ENCODE measurements around the gene ADAMTS6. TPM values are rescaled to one million over a fixed set of nuclear protein-coding genes. Genes with fewer than 3 reads are reported as not detected.
A peak's percentile ranks its signal among the peaks of the same experiment; 100 is the strongest.
"Not testable (repeated sequence)": the region's sequence is repeated elsewhere in the genome, so short reads cannot be mapped to it uniquely, and the experiment has no call there.

ADAMTS6 gene
- total RNA-seq, 1 donor: 95.9 TPM

DNA sequence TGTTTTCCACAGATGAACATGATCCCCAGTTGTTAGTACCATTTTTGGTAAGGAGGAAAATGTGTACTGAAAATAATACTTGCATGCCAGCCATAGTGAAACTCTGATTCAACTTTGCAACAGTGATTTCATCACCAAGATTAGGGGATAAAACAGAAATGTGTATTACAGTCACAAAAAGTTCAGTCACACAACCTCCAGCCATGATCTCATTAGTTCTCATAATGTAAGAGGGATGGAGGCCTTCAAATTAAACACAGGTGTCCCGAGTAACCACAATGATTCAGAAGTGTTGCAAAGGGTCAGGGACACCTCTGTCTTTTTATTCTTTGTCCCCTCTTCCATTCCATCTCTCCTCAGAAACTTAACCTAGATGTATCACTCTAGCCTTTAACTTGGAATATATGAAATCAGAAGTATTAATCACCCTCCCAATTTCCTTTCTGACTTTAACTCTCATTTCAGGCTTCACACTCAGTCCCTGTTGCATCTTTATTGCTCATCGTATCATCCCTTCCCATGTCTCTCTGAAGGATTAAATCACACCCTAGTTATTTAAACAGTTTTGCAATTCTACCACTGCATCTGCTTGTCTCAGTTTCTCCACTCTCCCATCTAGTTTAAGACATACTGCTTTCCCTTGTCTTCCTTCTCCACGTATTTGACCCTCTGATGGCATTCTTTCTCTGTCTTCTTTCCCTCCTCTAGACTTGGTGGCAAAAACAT is 291.2 kb downstream of the ADAMTS6 start:
- TF ChIP-seq, protein P1, sequence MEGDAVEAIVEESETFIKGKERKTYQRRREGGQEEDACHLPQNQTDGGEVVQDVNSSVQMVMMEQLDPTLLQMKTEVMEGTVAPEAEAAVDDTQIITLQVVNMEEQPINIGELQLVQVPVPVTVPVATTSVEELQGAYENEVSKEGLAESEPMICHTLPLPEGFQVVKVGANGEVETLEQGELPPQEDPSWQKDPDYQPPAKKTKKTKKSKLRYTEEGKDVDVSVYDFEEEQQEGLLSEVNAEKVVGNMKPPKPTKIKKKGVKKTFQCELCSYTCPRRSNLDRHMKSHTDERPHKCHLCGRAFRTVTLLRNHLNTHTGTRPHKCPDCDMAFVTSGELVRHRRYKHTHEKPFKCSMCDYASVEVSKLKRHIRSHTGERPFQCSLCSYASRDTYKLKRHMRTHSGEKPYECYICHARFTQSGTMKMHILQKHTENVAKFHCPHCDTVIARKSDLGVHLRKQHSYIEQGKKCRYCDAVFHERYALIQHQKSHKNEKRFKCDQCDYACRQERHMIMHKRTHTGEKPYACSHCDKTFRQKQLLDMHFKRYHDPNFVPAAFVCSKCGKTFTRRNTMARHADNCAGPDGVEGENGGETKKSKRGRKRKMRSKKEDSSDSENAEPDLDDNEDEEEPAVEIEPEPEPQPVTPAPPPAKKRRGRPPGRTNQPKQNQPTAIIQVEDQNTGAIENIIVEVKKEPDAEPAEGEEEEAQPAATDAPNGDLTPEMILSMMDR (IDR thresholded peaks at IDR 0.05; ENCODE audit: insufficient read depth, low read depth, low read length): no peak
- DNase-seq (ENCODE audit: low read depth): peak; percentile 93
- H3K4me3 ChIP-seq (ENCODE audit: low read depth, low read length): no peak overlapping the region

- DNase-seq (ENCODE audit: low read depth): no peak
- no peak overlapping the region for H3K4me3 ChIP-seq (ENCODE audit: low read depth, low read length)
- TF ChIP-seq, protein P1 (IDR thresholded peaks at IDR 0.05; ENCODE audit: insufficient read depth, low read depth, low read length): no peak
Observed at GRCh38 chr5:65186646-65187227, 295.0 kb downstream of the ADAMTS6 start.

DNA sequence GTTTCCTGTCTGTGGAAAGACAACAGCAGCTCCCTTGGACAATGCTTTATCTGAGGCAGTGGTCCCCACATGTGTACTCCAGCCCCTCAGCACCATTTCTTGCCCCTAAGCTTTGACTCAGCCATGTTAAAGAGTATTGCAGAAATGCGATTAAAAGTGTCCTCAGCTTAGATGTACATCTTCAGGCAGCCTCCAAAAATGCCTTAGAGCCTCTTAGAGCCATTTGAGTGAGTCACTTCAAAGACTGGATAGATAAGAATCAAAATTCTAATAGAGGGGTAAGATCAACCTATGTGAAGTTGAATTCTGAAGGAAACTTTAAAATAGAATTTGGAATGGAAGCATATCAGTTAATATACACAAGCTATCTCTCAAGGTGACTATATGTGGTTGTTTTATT is 296.3 kb downstream of the ADAMTS6 start:
- H3K4me3 ChIP-seq (ENCODE audit: low read depth, low read length): no peak overlapping the region
- TF ChIP-seq, protein P1 (IDR thresholded peaks at IDR 0.05; ENCODE audit: insufficient read depth, low read depth, low read length): no peak
- DNase-seq (ENCODE audit: low read depth): no peak

DNA sequence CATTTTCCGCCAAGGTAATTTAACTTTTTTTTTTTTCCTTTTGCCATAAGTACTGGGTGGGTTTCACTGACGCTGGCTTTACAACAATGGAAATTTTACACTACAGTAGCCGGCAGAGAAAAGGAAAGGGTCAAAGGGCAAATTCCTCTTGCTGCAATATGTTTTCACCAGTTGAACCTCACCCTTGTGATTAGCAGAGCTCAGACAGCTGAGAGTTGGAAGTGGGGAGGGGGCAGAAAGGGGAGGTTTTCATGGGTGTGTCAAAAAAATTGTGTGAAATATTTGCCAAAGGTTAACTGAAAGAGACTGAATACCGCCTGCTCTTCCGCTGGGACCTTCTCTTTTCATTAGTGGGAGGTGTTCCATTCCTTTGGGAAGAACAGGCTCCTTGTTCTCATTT is 296.9 kb downstream of the ADAMTS6 start:
- TF ChIP-seq, protein P1 (IDR thresholded peaks at IDR 0.05; ENCODE audit: insufficient read depth, low read depth, low read length): no peak
- no peak overlapping the region for H3K4me3 ChIP-seq (ENCODE audit: low read depth, low read length)
- no peak for DNase-seq (ENCODE audit: low read depth)

GRCh38 chr5:65174231-65174630 is 307.5 kb downstream of the ADAMTS6 start:
- H3K4me3 ChIP-seq (ENCODE audit: low read depth, low read length); DNase-seq (ENCODE audit: low read depth): not testable (repeated sequence)

DNA sequence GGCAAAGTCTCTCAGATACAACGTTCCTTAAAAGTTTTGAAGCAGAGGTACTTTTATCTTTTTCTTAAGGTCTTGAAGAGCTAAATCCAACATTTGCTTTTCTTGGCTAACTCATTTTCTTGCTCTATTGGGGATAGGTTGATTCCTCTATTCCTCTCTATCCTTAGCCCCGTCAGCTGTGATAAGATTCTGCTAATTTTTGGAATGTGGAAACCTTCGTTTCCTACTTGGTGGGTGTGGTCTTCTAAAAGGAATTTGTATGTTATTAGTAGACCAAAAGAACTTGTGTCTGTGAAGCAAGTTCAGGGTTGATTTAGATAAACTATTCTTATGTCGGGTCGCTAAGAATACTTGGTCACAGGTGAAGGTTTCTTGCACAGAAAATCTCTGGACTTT is 308.6 kb downstream of the ADAMTS6 start:
- TF ChIP-seq, protein P1 (IDR thresholded peaks at IDR 0.05; ENCODE audit: insufficient read depth, low read depth, low read length): no peak
- no peak overlapping the region for H3K4me3 ChIP-seq (ENCODE audit: low read depth, low read length)
- DNase-seq (ENCODE audit: low read depth): no peak

GRCh38 chr5:65172486-65173129 is 309.1 kb downstream of the ADAMTS6 start:
- DNase-seq (ENCODE audit: low read depth): no peak
- H3K4me3 ChIP-seq (ENCODE audit: low read depth, low read length): no peak overlapping the region
- TF ChIP-seq, protein P1 (IDR thresholded peaks at IDR 0.05; ENCODE audit: insufficient read depth, low read depth, low read length): no peak

Data from fibroblast of villous mesenchyme (primary cell).